GM10847 (cell line): Measurements from ENCODE around the gene QRFP.

Experiments
- POLR2A ChIP-seq: IDR thresholded peaks from 2 replicates; pipeline ENCODE4 v1.6.1; 2011; ENCODE audit not compliant: insufficient read length; ENCODE audit errors: extremely low read depth

Gene QRFP

DNA sequence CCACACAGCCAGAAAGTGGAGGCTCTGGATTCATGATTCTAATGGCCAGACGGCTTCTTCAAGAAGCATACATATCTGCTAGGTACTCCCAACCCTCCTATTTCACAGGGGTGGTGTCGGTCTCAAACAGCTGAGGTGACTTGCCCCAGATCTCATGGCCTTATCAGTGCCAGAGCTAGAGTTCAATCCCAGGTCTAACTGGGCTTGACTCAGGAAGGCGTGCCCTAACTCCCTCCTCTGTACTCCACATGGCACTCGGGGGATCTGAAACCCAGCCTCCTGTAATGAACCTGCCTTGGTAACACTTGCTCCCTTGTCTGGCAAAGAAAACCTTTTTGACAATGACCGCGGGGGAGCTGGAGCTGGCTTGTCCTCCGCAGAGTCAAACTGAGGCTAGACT is 2.1 kb downstream of the QRFP start:
- TF ChIP-seq POLR2A: no peak

- no peak for TF ChIP-seq POLR2A
Measured at GRCh38 chr9:130893341-130894101, 3.1 kb downstream of the QRFP start.

- no peak for TF ChIP-seq POLR2A
Measured at GRCh38 chr9:130892477-130893304, 3.9 kb downstream of the QRFP start.

DNA sequence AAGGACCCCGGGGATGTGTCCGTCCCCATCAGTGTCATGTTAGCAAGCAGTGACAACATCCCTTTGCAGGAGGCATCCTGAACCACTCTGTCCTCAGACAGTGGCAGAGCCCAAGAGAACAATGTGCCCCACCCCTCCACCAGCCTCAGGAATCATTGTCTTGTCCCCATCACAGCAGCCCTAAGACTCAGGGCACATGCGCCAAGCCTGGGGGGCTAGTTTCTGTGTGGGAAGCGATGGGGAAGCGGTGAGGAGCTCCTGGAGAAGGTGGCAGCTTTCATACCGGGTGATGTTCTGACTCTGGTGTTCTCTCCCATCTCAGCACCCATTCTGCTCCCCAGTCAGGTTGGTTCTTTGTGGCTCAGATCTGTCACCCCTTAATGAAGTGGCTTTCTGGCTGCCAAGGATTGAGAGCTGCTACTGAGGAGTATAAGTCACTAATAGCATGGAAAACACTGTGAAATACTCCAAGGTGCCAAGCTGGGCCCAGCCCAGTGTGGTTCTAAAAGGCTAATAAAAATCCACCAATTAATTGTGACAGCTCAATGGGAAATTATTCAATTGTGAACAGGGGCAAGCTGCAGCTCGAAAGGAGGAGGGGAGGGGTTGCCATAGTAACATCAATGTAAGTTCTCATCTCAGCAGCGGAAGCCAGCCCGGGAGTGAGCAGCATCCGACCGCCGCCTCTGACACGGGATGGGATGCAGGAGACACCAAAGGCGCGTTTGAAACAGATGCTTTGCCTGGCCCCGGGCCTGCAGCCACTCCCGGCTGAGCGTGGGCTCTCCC is 4.7 kb downstream of the QRFP start:
- no peak for TF ChIP-seq POLR2A

DNA sequence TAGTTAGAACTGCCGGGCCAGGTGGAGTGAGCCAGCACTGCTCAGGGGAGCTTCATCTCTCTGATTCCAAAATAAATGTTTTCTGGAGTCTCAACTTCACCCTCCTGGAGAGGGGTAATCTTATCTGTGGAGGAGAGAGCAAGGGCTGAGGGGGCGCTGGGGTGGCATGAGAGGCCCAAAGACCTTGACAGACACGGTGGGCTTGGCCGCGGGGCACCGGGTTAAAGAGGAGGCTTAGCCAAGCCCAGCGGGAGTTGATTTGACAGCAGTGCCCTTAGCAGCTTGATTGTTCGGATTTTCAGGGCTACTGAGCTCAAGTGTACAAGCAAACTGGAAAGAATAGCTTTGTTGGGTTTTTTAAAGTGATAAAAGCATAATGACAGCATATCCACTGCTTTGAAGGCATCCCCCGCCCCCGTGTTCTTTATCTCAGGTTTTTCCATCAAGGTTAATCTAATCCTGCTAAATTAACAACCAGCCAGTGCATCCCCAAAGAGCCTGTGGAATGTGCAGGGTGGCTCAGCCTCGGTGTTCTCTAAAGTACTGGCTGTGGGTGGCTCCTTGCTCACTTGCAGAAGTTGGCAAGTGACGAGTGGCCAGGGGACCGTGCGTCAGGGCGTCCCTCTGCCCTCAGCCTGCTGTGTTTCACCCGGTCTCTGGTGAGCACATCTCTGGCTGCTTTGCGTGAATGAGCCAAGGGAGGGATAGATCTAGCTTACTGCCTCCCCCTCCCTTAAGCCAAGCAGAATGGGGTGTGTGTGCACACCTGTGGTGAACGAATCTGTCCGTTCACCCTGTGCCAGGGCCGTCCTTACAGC is 5.5 kb downstream of the QRFP start:
- TF ChIP-seq POLR2A: no peak

DNA sequence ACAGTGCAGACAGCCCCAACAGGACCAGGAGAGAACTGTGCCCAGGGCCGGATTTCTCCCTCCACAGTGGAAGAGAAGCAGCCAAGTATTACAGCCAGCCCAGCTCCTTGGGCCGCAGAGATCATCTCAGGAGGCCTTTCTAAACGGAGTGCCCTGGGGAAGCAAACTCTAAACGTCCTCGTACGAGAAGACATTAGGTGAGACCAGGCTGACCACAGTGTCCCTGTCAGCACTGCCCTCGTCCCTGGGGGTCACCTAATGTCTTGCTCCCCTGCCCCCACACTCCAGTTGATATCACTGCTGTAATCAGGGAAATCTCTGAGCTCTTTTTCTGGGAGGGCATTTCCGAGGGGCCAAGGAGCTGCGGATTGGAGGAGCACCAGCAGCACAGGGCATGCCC is 6.5 kb downstream of the QRFP start:
- TF ChIP-seq POLR2A: no peak

- no peak for TF ChIP-seq POLR2A
Measured at GRCh38 chr9:130888146-130888885, 8.3 kb downstream of the QRFP start.

- TF ChIP-seq POLR2A: no peak
Measured at GRCh38 chr9:130887494-130888144, 9.0 kb downstream of the QRFP start.

GRCh38 chr9:130886981-130887380 is 9.6 kb downstream of the QRFP start:
- no peak for TF ChIP-seq POLR2A

GRCh38 chr9:130885484-130886375 is 10.9 kb downstream of the QRFP start:
- TF ChIP-seq POLR2A: no peak

GRCh38 chr9:130884542-130885483 is 11.8 kb downstream of the QRFP start:
- TF ChIP-seq POLR2A: no peak

- no peak for TF ChIP-seq POLR2A
Measured at GRCh38 chr9:130884111-130884531, 12.5 kb downstream of the QRFP start.
